SJCRH30 (cell line): ENCODE measurements around the gene JAZF1. TPM values are rescaled to one million over a fixed set of nuclear protein-coding genes. Genes with fewer than 3 reads are reported as not detected.

Source experiments
- DNase-seq, 2 experiments: peaks; one replicate each; pipeline ENCODE4 v3.0.0-alpha.2; 2015 to 2020
- H3K27ac ChIP-seq: fragments of 250-450 bp; sonication (Bioruptor Pico); 2 replicates; pipeline ENCODE4 v1.5.1; 2020; ENCODE audit warnings: mild to moderate bottlenecking, moderate library complexity
- H3K27me3 ChIP-seq: fragments of 250-450 bp; sonication (Bioruptor Pico); 2 replicates; pipeline ENCODE4 v1.5.1; 2020; ENCODE audit warnings: mild to moderate bottlenecking, moderate library complexity
- H3K36me3 ChIP-seq: fragments of 250-450 bp; sonication (Bioruptor Pico); 2 replicates; pipeline ENCODE4 v1.5.1; 2020; ENCODE audit warnings: mild to moderate bottlenecking, moderate library complexity
- H3K4me1 ChIP-seq: fragments of 250-450 bp; sonication (Bioruptor Pico); 2 replicates; pipeline ENCODE4 v1.5.1; 2020; ENCODE audit warnings: mild to moderate bottlenecking, moderate library complexity
- H3K4me3 ChIP-seq: fragments of 250-450 bp; sonication (Bioruptor Pico); 2 replicates; pipeline ENCODE4 v1.5.1; 2020; ENCODE audit warnings: mild to moderate bottlenecking, moderate library complexity
- H3K9me3 ChIP-seq: fragments of 250-450 bp; sonication (Bioruptor Pico); replicated peaks from 2 replicates; pipeline ENCODE4 v1.5.1; 2020; ENCODE audit warnings: mild to moderate bottlenecking, moderate library complexity
- total RNA-seq: library from RNA; depleted of rRNA; stranded (reverse); fragments of >200 nt; shearing (Covaris generic); gene quantifications from 2 replicates; pipeline ENCODE4 v1.2.3, GENCODE V29; 2014

The JAZF1 gene
- total RNA-seq, 1 experiment from 2014 or later, result 10.5 TPM

- DNase-seq, result peak; percentile 34 to 72
- Histone ChIP-seq H3K27ac (no peak overlapping the region), H3K27me3 (no peaks in the 10 kb centered on the region), H3K4me3 (no peak overlapping the region), H3K36me3 (no peaks in the 10 kb centered on the region), H3K4me1 (no peaks in the 10 kb centered on the region), H3K9me3 (no peaks in the 10 kb centered on the region)
Observed at GRCh38 chr7:28078036-28078901, 102.3 kb downstream of the JAZF1 start.

GRCh38 chr7:28077616-28078015, 103.0 kb downstream of the JAZF1 start:
- Histone ChIP-seq H3K4me1 (no peaks in the 10 kb centered on the region), H3K9me3 (no peaks in the 10 kb centered on the region), H3K27me3 (no peaks in the 10 kb centered on the region), H3K36me3 (no peaks in the 10 kb centered on the region), H3K4me3 (no peak overlapping the region), H3K27ac (no peak overlapping the region)
- DNase-seq, result no peak

- Histone ChIP-seq H3K27me3 (no peaks in the 10 kb centered on the region), H3K4me3 (no peak overlapping the region), H3K27ac (no peak overlapping the region), H3K36me3 (no peaks in the 10 kb centered on the region), H3K9me3 (no peaks in the 10 kb centered on the region), H3K4me1 (no peaks in the 10 kb centered on the region)
- no peak for DNase-seq
Observed at GRCh38 chr7:28076423-28077200, 104.0 kb downstream of the JAZF1 start.

GRCh38 chr7:28075674-28076358, 104.8 kb downstream of the JAZF1 start:
- Histone ChIP-seq H3K9me3 (no peaks in the 10 kb centered on the region), H3K4me1 (no peaks in the 10 kb centered on the region; the same call in 1 of the 2 replicates), H3K36me3 (no peaks in the 10 kb centered on the region), H3K27me3 (no peaks in the 10 kb centered on the region), H3K27ac (no peak overlapping the region), H3K4me3 (no peak overlapping the region)
- no peak for DNase-seq

GRCh38 chr7:28072876-28073514, 107.6 kb downstream of the JAZF1 start:
- Histone ChIP-seq H3K4me3 (no peak overlapping the region), H3K9me3 (no peaks in the 10 kb centered on the region), H3K36me3 (no peaks in the 10 kb centered on the region), H3K27me3 (no peaks in the 10 kb centered on the region), H3K4me1 (peaks cover 10% of the 10 kb centered on the region; the same call in 1 of the 2 replicates), H3K27ac (no peak overlapping the region)
- no peak for DNase-seq

GRCh38 chr7:28071570-28071969, 109.0 kb downstream of the JAZF1 start:
- no peaks in the 10 kb centered on the region for H3K27me3 ChIP-seq
- no peak overlapping the region for H3K4me3 ChIP-seq

GRCh38 chr7:28070297-28071055, 110.1 kb downstream of the JAZF1 start:
- Histone ChIP-seq H3K4me3 (no peak overlapping the region), H3K4me1 (peaks cover 10% of the 10 kb centered on the region; the same call in 1 of the 2 replicates), H3K36me3 (no peaks in the 10 kb centered on the region), H3K9me3 (no peaks in the 10 kb centered on the region), H3K27ac (no peak overlapping the region; the same call in 1 of the 2 replicates), H3K27me3 (no peaks in the 10 kb centered on the region)
- no peak for DNase-seq

More at GRCh38 chr7:28071570-28071969, 109.0 kb downstream of the JAZF1 start:
- no peak for DNase-seq
- H3K9me3 ChIP-seq, result no peaks in the 10 kb centered on the region
- H3K4me1 ChIP-seq, result peaks cover 10% of the 10 kb centered on the region; the same call in 1 of the 2 replicates
- H3K27ac ChIP-seq, result no peak overlapping the region
- H3K36me3 ChIP-seq, result no peaks in the 10 kb centered on the region

- Histone ChIP-seq H3K27ac (no peak overlapping the region; the same call in 1 of the 2 replicates), H3K4me1 (peaks cover 10% of the 10 kb centered on the region; the same call in 1 of the 2 replicates), H3K4me3 (no peak overlapping the region), H3K36me3 (no peaks in the 10 kb centered on the region), H3K27me3 (no peaks in the 10 kb centered on the region), H3K9me3 (no peaks in the 10 kb centered on the region)
- peak in 1 of 2 experiments; percentile 28 for DNase-seq
Observed at GRCh38 chr7:28069807-28070206, 110.8 kb downstream of the JAZF1 start.

- Histone ChIP-seq H3K27me3 (no peaks in the 10 kb centered on the region; the same call in 1 of the 2 replicates), H3K36me3 (no peaks in the 10 kb centered on the region), H3K27ac (no peak overlapping the region), H3K9me3 (no peaks in the 10 kb centered on the region), H3K4me1 (peaks cover 10% of the 10 kb centered on the region; the same call in 1 of the 2 replicates), H3K4me3 (no peak overlapping the region)
- no peak for DNase-seq
Observed at GRCh38 chr7:28069388-28069787, 111.2 kb downstream of the JAZF1 start.

GRCh38 chr7:28068811-28069216, 111.8 kb downstream of the JAZF1 start:
- Histone ChIP-seq H3K9me3 (no peaks in the 10 kb centered on the region), H3K27me3 (no peaks in the 10 kb centered on the region; the same call in 1 of the 2 replicates), H3K36me3 (no peaks in the 10 kb centered on the region), H3K4me1 (peaks cover 10% of the 10 kb centered on the region; the same call in 1 of the 2 replicates), H3K27ac (no peak overlapping the region), H3K4me3 (no peak overlapping the region)
- DNase-seq, result no peak

- DNase-seq, result no peak
- Histone ChIP-seq H3K36me3 (no peaks in the 10 kb centered on the region), H3K27ac (no peak overlapping the region), H3K4me3 (no peak overlapping the region), H3K9me3 (no peaks in the 10 kb centered on the region), H3K4me1 (peaks cover 16% of the 10 kb centered on the region), H3K27me3 (no peaks in the 10 kb centered on the region; the same call in 1 of the 2 replicates)
Observed at GRCh38 chr7:28067171-28067570, 113.4 kb downstream of the JAZF1 start.

GRCh38 chr7:28065721-28066285, 114.8 kb downstream of the JAZF1 start:
- H3K4me3 ChIP-seq, result no peak overlapping the region
- peaks cover 16% of the 10 kb centered on the region for H3K4me1 ChIP-seq
- no peaks in the 10 kb centered on the region for H3K9me3 ChIP-seq
- H3K27ac ChIP-seq, result no peak overlapping the region
- no peak for DNase-seq
- H3K27me3 ChIP-seq, result no peaks in the 10 kb centered on the region; the same call in 1 of the 2 replicates
- no peaks in the 10 kb centered on the region for H3K36me3 ChIP-seq

GRCh38 chr7:28065308-28065707, 115.3 kb downstream of the JAZF1 start:
- no peak for DNase-seq
- Histone ChIP-seq H3K36me3 (no peaks in the 10 kb centered on the region), H3K9me3 (no peaks in the 10 kb centered on the region), H3K27me3 (no peaks in the 10 kb centered on the region; the same call in 1 of the 2 replicates), H3K27ac (no peak overlapping the region), H3K4me1 (peaks cover 14% of the 10 kb centered on the region), H3K4me3 (no peak overlapping the region)
